Stimulated activated CD8-positive, alpha-beta memory T cell treated with anti-CD3 and anti-CD28 coated beads, Interleukin-15, amount 100 ng/mL, for 48 hours (primary cell): ENCODE measurements around the gene RMP24.
A peak's percentile ranks its signal among the peaks of the same experiment; 100 is the strongest.
"Not testable (repeated sequence)": the region's sequence is repeated elsewhere in the genome, so short reads cannot be mapped to it uniquely, and the experiment has no call there.

Source experiments
- DNase-seq, 2 donors: peaks; one replicate each; pipeline ENCODE4 v3.0.0-alpha.2; 2020; ENCODE audit warnings: low read depth in 2 of 2

Gene RMP24

GRCh38 chr18:35972197-35973000 lies at the start of gene RMP24:
TSS of gene RMP24 (plus strand) at chr18:35972679.
- DNase-seq: peak; percentile 87

GRCh38 chr18:35923939-35924684 lies 48.4 kb upstream of the RMP24 start:
- DNase-seq: no peak

GRCh38 chr18:35926884-35927283 lies 45.6 kb upstream of the RMP24 start:
- DNase-seq: no peak

- DNase-seq: no peak
Measured at GRCh38 chr18:35927430-35927829, 45.0 kb upstream of the RMP24 start.

- no peak for DNase-seq
Measured at GRCh38 chr18:35933982-35934381, 38.5 kb upstream of the RMP24 start.

- no peak for DNase-seq
Measured at GRCh38 chr18:35934891-35935290, 37.6 kb upstream of the RMP24 start.

- DNase-seq: no peak
Measured at GRCh38 chr18:35935805-35936204, 36.7 kb upstream of the RMP24 start.

- no peak for DNase-seq
Measured at GRCh38 chr18:35936951-35937350, 35.5 kb upstream of the RMP24 start.

GRCh38 chr18:35938158-35938557 lies 34.3 kb upstream of the RMP24 start:
- no peak for DNase-seq

GRCh38 chr18:35938562-35938961 lies 33.9 kb upstream of the RMP24 start:
- DNase-seq: no peak

GRCh38 chr18:35939138-35939537 lies 33.3 kb upstream of the RMP24 start:
- no peak for DNase-seq

- no peak for DNase-seq
Measured at GRCh38 chr18:35941299-35941698, 31.2 kb upstream of the RMP24 start.

- no peak for DNase-seq
Measured at GRCh38 chr18:35942133-35942532, 30.3 kb upstream of the RMP24 start.

GRCh38 chr18:35942661-35943060 lies 29.8 kb upstream of the RMP24 start:
- DNase-seq: no peak

- DNase-seq: no peak
Measured at GRCh38 chr18:35948080-35948479, 24.4 kb upstream of the RMP24 start.

- no peak for DNase-seq
Measured at GRCh38 chr18:35949090-35949489, 23.4 kb upstream of the RMP24 start.

GRCh38 chr18:35949903-35950627 lies 22.4 kb upstream of the RMP24 start:
- no peak for DNase-seq

GRCh38 chr18:35950628-35950982 lies 21.9 kb upstream of the RMP24 start:
- DNase-seq: no peak

GRCh38 chr18:35953688-35954087 lies 18.8 kb upstream of the RMP24 start:
- DNase-seq: no peak

GRCh38 chr18:35956226-35956625 lies 16.3 kb upstream of the RMP24 start:
- DNase-seq: no peak

- no peak for DNase-seq
Measured at GRCh38 chr18:35962320-35962719, 10.2 kb upstream of the RMP24 start.

- no peak for DNase-seq
Measured at GRCh38 chr18:35964319-35964718, 8.2 kb upstream of the RMP24 start.

- DNase-seq: not testable (repeated sequence)
Measured at GRCh38 chr18:35967866-35968265, 4.6 kb upstream of the RMP24 start.
